ENCODE measurements around the gene UBTD1.

UBTD1 gene

GRCh38 chr10:97456034-97456685 is 42.6 kb upstream of the UBTD1 start:
- in situ Hi-C loops (cut with HindIII; ENCODE audit: low pct_ligation_motif_present, low sequenced_read_pairs) = no loop called here
- H3K36me3 ChIP-seq (replicated peaks) = peaks cover 84% of the 10 kb centered on the region
- H3K27ac ChIP-seq = no peak overlapping the region
- H3K4me3 ChIP-seq (ENCODE audit: low read depth, low read length) = no peak overlapping the region
- no peak for DNase-seq
- no peak for TF ChIP-seq CTCF (IDR thresholded peaks at IDR 0.05; ENCODE audit: low read depth, low read length, missing control alignments)
- H3K27me3 ChIP-seq (replicated peaks) = no peaks in the 10 kb centered on the region

- no peak for DNase-seq
- no peak overlapping the region for H3K4me3 ChIP-seq (ENCODE audit: low read depth, low read length)
- H3K27ac ChIP-seq = no peak overlapping the region
- no peak for TF ChIP-seq CTCF (IDR thresholded peaks at IDR 0.05; ENCODE audit: low read depth, low read length, missing control alignments)
- in situ Hi-C loops (cut with HindIII; ENCODE audit: low pct_ligation_motif_present, low sequenced_read_pairs) = no loop called here
- peaks cover 87% of the 10 kb centered on the region for H3K36me3 ChIP-seq (replicated peaks)
- H3K27me3 ChIP-seq (replicated peaks) = no peaks in the 10 kb centered on the region
These were observed 42.0 kb upstream of the UBTD1 start for GRCh38 chr10:97456686-97457065.

GRCh38 chr10:97459111-97459510 is 39.6 kb upstream of the UBTD1 start:
- Histone ChIP-seq H3K4me3 (ENCODE audit: low read depth, low read length) (no peak overlapping the region), H3K36me3 (replicated peaks) (peaks cover 88% of the 10 kb centered on the region), H3K27me3 (replicated peaks) (no peaks in the 10 kb centered on the region), H3K27ac (no peak overlapping the region)
- in situ Hi-C loops (cut with HindIII; ENCODE audit: low pct_ligation_motif_present, low sequenced_read_pairs) = no loop called here
- no peak for TF ChIP-seq CTCF (IDR thresholded peaks at IDR 0.05; ENCODE audit: low read depth, low read length, missing control alignments)
- no peak for DNase-seq

GRCh38 chr10:97459933-97460332 is 38.8 kb upstream of the UBTD1 start:
- no peak for TF ChIP-seq CTCF (IDR thresholded peaks at IDR 0.05; ENCODE audit: low read depth, low read length, missing control alignments)
- Histone ChIP-seq H3K36me3 (replicated peaks) (peaks cover 88% of the 10 kb centered on the region), H3K27me3 (replicated peaks) (no peaks in the 10 kb centered on the region), H3K27ac (no peak overlapping the region), H3K4me3 (ENCODE audit: low read depth, low read length) (no peak overlapping the region)
- no peak for DNase-seq
- in situ Hi-C loops (cut with HindIII; ENCODE audit: low pct_ligation_motif_present, low sequenced_read_pairs) = no loop called here

GRCh38 chr10:97462309-97462708 is 36.4 kb upstream of the UBTD1 start:
- no peak for TF ChIP-seq CTCF (IDR thresholded peaks at IDR 0.05; ENCODE audit: low read depth, low read length, missing control alignments)
- no peak for DNase-seq
- Histone ChIP-seq H3K4me3 (ENCODE audit: low read depth, low read length) (no peak overlapping the region), H3K27ac (no peak overlapping the region), H3K27me3 (replicated peaks) (no peaks in the 10 kb centered on the region), H3K36me3 (replicated peaks) (peaks cover 92% of the 10 kb centered on the region)
- in situ Hi-C loops (cut with HindIII; ENCODE audit: low pct_ligation_motif_present, low sequenced_read_pairs) = no loop called here

Measured in brain microvascular endothelial cell (primary cell).